HFF-Myc (cell line): ENCODE data around the gene PTTG1.

Experiments used
- DNase-seq: peaks from one replicate; pipeline ENCODE4 v3.0.0-alpha.2; 2011; ENCODE audit warnings: low read depth; ENCODE audit errors: extremely low read depth
- H3K4me3 ChIP-seq: replicated peaks from 2 replicates; pipeline ENCODE4 v1.5.1; 2011; ENCODE audit warnings: low read depth, mild to moderate bottlenecking, control low read depth, low read length
- CTCF ChIP-seq: IDR thresholded peaks from 2 replicates; pipeline ENCODE4 v1.5.1; 2012; ENCODE audit warnings: mild to moderate bottlenecking, low read depth, low read length, control low read depth; ENCODE audit errors: missing control alignments

PTTG1 gene

GRCh38 chr5:160395111-160395510, 26.5 kb upstream of the PTTG1 start:
- no peak for DNase-seq
- no peak overlapping the region for H3K4me3 ChIP-seq
- TF ChIP-seq CTCF = no peak

GRCh38 chr5:160397492-160397891, 24.2 kb upstream of the PTTG1 start:
- TF ChIP-seq CTCF = no peak
- DNase-seq = no peak
- no peak overlapping the region for H3K4me3 ChIP-seq

GRCh38 chr5:160398806-160399205, 22.8 kb upstream of the PTTG1 start:
- no peak for DNase-seq
- no peak for TF ChIP-seq CTCF
- peak overlapping the region; percentile 50 for H3K4me3 ChIP-seq

- DNase-seq = peak; percentile 82
- peak within 1 kb of the TSS; percentile 50 for H3K4me3 ChIP-seq
- TF ChIP-seq CTCF = no peak
Observed at GRCh38 chr5:160399402-160400353, 22.0 kb upstream of the PTTG1 start, which contains the start of gene FAM200C. TSS of gene FAM200C (minus strand) at chr5:160400054. CDS start at chr5:160395490, 4,564 bp downstream.

- peak; percentile 89 for DNase-seq
- no peak for TF ChIP-seq CTCF
- peak within 1 kb of the TSS; percentile 93 for H3K4me3 ChIP-seq
Observed at GRCh38 chr5:160418561-160419457, 2.8 kb upstream of the PTTG1 start, which contains the start of gene SLU7. TSS of gene SLU7 (minus strand) at chr5:160419081. CDS start at chr5:160415294, 3,787 bp downstream.

GRCh38 chr5:160419458-160420330, 2.0 kb upstream of the PTTG1 start:
- no peak for DNase-seq
- H3K4me3 ChIP-seq = peak overlapping the region; percentile 93
- TF ChIP-seq CTCF = no peak
